Measurements from ENCODE around the gene PSMD4. TPM values are rescaled to one million over a fixed set of nuclear protein-coding genes. Genes with fewer than 3 reads are reported as not detected.
A peak's percentile ranks its signal among the peaks of the same experiment; 100 is the strongest.

The PSMD4 gene
- total RNA-seq, 4 donors from 2014 or later: 77.1 to 110 (median 96.5) TPM

DNA sequence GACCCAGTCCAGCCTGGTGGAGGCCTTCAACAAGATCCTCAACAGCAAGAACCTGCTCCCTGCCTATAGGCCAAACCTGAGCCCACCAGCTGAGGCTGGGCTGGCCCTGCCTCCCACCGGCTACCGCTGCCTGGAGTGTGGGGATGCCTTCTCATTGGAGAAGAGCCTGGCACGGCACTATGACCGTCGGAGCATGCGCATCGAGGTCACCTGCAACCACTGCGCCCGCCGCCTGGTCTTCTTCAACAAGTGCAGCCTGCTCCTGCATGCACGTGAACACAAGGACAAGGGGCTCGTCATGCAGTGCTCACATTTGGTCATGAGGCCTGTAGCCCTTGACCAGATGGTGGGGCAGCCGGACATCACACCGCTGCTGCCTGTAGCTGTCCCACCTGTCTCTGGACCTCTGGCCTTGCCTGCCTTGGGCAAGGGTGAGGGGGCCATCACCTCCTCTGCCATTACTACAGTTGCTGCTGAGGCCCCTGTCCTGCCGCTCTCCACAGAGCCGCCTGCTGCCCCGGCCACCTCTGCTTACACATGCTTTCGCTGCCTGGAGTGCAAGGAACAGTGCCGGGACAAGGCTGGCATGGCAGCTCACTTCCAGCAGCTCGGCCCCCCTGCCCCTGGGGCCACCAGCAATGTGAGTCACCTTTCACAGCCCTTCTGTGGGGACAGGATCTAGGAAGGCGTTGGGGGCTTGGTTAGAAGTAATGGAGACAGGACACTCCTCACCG is 33.4 kb downstream of the PSMD4 start:
- no peak overlapping the region for H3K4me3 ChIP-seq (replicated peaks in 1 of 3)
- peaks cover 0 to 16% of the 10 kb centered on the region in 2 donors for H3K4me1 ChIP-seq
- TF ChIP-seq, protein P1, sequence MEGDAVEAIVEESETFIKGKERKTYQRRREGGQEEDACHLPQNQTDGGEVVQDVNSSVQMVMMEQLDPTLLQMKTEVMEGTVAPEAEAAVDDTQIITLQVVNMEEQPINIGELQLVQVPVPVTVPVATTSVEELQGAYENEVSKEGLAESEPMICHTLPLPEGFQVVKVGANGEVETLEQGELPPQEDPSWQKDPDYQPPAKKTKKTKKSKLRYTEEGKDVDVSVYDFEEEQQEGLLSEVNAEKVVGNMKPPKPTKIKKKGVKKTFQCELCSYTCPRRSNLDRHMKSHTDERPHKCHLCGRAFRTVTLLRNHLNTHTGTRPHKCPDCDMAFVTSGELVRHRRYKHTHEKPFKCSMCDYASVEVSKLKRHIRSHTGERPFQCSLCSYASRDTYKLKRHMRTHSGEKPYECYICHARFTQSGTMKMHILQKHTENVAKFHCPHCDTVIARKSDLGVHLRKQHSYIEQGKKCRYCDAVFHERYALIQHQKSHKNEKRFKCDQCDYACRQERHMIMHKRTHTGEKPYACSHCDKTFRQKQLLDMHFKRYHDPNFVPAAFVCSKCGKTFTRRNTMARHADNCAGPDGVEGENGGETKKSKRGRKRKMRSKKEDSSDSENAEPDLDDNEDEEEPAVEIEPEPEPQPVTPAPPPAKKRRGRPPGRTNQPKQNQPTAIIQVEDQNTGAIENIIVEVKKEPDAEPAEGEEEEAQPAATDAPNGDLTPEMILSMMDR (IDR thresholded peaks at IDR 0.05): no peak
- no peak for TF ChIP-seq POLR2A (IDR thresholded peaks at IDR 0.05)
- H3K36me3 ChIP-seq: peaks cover 58 to 65% of the 10 kb centered on the region in 2 donors
- no peak for DNase-seq
- WGBS, 2 donors: 90 to 95% methylated on average over 4 to 14 of the region's 22 CpGs
- H3K9me3 ChIP-seq: no peaks in the 10 kb centered on the region
- intact Hi-C loops (cut with DNase I): no loop called here
- H3K27me3 ChIP-seq: no peaks in the 10 kb centered on the region
- H3K27ac ChIP-seq: no peak overlapping the region

DNA sequence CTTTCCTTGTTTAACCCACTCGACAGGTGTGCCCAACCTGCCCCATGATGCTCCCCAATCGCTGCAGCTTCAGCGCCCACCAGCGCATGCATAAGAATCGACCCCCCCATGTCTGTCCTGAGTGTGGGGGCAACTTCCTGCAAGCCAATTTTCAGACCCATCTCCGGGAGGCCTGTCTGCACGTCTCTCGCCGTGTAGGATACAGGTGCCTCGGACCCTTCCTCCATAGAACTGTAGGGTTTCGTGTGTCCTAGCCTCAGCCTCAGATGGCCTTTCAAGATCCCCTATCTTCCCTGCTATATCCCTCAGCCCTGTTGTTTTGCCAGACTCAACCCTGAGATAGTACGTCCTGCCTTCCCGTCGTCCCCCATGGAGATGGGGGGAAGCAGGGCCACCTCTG is 34.0 kb downstream of the PSMD4 start:
- intact Hi-C loops (cut with DNase I): no loop called here
- H3K4me3 ChIP-seq (replicated peaks in 1 of 3): no peak overlapping the region
- H3K36me3 ChIP-seq: peaks cover 64 to 70% of the 10 kb centered on the region in 2 donors

DNA sequence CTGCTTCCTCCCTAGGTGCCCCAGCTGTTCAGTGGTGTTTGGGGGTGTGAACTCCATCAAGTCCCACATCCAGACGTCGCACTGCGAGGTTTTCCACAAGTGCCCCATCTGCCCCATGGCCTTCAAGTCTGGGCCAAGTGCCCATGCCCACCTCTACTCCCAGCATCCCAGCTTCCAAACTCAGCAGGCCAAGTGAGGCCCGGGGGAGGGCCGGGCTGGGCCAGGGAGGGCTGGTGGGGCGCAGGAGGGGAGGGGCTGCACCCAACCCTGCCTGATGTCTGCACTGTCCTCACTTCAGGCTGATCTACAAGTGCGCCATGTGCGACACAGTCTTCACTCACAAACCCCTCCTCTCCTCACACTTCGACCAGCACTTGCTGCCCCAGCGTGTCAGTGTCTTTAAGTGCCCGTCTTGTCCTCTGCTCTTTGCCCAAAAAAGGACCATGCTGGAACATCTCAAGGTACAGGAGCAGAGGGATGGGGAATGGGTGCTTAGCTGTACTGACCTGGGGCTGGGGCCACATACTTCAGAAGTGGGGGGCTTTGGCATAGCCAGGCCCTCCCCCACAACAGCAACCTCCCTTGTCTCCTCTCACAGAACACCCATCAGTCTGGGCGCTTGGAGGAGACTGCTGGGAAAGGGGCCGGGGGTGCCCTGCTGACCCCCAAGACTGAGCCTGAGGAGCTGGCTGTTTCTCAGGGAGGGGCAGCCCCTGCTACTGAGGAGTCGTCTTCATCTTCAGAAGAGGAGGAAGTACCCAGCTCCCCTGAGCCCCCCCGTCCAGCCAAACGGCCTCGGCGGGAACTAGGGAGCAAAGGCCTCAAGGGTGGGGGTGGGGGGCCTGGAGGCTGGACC is 34.8 kb downstream of the PSMD4 start:
- peaks cover 0 to 3% of the 10 kb centered on the region in 2 donors for H3K4me1 ChIP-seq
- peaks cover 72 to 78% of the 10 kb centered on the region in 2 donors for H3K36me3 ChIP-seq
- TF ChIP-seq, protein P1 (IDR thresholded peaks at IDR 0.05): no peak
- TF ChIP-seq POLR2A (IDR thresholded peaks at IDR 0.05): no peak
- no peak overlapping the region for H3K4me3 ChIP-seq (replicated peaks in 1 of 3)
- no peaks in the 10 kb centered on the region for H3K27me3 ChIP-seq
- 82 to 89% methylated on average over 12 to 18 of the region's 18 CpGs for WGBS, 2 donors
- intact Hi-C loops (cut with DNase I): no loop called here
- no peak overlapping the region for H3K27ac ChIP-seq
- H3K9me3 ChIP-seq: no peaks in the 10 kb centered on the region
- DNase-seq: no peak

More for the DNA sequence above, 34.0 kb downstream of the PSMD4 start:
- Histone ChIP-seq H3K9me3 (no peaks in the 10 kb centered on the region), H3K27me3 (no peaks in the 10 kb centered on the region), H3K4me1 (peaks cover 0 to 11% of the 10 kb centered on the region in 2 donors), H3K27ac (no peak overlapping the region)
- WGBS, 2 donors: 89 to 92% methylated on average over 14 of the region's 14 CpGs
- TF ChIP-seq, protein P1 (IDR thresholded peaks at IDR 0.05): no peak
- DNase-seq: no peak

DNA sequence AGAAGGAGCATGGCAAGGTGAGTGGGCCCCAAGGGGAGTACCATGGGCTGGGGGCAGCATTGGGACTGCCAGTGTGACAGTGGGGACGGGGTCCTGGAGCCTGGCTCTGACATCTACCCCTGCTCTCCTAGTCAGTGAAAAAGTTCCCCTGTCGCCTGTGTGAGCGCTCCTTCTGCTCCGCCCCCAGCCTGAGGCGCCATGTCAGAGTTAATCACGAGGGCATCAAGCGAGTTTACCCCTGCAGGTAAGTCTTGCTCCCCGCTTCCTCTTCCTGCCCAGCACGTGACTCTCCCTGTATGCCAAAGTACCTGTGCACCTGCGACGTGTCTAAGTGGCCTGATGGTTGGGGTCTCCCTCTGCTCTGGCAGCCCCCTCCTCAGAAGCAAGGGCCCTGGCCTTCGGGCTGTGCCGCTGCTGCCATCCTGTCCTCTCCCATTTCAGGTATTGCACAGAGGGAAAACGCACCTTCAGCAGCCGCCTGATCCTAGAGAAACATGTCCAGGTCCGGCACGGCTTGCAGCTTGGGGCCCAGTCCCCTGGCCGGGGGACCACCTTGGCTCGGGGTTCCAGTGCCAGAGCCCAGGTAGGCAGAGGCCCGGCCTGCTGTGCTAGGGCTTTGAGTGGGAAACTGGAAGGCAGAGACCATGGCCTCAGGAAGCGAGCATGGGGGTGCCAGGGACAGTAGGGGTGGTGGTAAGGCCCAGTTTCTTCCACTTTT is 35.6 kb downstream of the PSMD4 start:
- Histone ChIP-seq H3K9me3 (no peaks in the 10 kb centered on the region), H3K27me3 (no peaks in the 10 kb centered on the region), H3K4me1 (peaks cover 0 to 3% of the 10 kb centered on the region in 2 donors), H3K36me3 (peaks cover 77 to 87% of the 10 kb centered on the region in 2 donors), H3K4me3 (replicated peaks in 1 of 3) (no peak overlapping the region), H3K27ac (no peak overlapping the region)
- 93 to 95% methylated on average over 16 to 20 of the region's 21 CpGs for WGBS, 2 donors
- no peak for DNase-seq
- intact Hi-C loops (cut with DNase I): no loop called here
- TF ChIP-seq, protein P1 (IDR thresholded peaks at IDR 0.05): no peak
- TF ChIP-seq POLR2A (IDR thresholded peaks at IDR 0.05): peak in 1 of 2 donors; percentile 8

Data from thyroid gland (tissue), 4 donors.